ENCODE data around the gene MADCAM1.

DNA sequence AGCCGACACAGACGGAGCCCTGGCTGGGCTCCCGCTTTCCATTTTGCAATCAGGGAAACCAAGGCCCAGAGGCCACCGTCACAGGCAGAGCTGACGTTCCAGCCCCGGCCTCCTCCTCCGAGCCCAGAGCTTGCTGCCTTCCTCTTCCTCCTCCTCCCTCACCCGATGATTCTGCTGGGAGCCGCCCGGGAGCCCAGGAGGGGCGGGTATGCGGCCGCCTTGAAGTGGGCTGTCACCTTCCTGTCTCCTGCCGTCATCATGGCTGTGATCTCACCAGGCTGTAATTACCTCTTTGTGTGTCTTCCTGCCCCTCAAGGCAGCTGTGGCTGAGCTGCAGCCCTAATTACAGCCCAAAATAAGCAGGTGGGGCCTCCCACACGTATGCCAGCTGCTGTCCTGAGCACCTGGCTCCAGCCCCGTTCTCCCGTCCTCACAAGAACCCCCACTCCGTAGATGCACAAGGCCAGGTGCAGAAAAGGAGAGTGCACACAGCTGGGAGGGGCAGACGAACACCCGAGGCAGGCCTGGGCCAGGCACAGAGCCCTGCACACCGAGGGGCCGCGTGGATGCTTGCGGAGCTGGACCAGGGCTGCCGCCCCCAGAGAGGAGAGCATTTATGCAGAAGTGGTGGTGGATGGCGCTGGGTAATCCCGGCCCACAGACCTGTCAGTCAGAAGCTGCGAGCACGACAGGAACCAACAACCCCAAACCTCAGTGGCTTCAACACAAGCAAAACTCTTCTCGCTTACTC is 15.0 kb downstream of the MADCAM1 start:
- TF ChIP-seq, protein P1, sequence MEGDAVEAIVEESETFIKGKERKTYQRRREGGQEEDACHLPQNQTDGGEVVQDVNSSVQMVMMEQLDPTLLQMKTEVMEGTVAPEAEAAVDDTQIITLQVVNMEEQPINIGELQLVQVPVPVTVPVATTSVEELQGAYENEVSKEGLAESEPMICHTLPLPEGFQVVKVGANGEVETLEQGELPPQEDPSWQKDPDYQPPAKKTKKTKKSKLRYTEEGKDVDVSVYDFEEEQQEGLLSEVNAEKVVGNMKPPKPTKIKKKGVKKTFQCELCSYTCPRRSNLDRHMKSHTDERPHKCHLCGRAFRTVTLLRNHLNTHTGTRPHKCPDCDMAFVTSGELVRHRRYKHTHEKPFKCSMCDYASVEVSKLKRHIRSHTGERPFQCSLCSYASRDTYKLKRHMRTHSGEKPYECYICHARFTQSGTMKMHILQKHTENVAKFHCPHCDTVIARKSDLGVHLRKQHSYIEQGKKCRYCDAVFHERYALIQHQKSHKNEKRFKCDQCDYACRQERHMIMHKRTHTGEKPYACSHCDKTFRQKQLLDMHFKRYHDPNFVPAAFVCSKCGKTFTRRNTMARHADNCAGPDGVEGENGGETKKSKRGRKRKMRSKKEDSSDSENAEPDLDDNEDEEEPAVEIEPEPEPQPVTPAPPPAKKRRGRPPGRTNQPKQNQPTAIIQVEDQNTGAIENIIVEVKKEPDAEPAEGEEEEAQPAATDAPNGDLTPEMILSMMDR (IDR thresholded peaks at IDR 0.05) = no peak
- TF ChIP-seq POLR2A (IDR thresholded peaks at IDR 0.05) (no peak), POLR2AphosphoS5 (IDR thresholded peaks at IDR 0.05) (no peak)
